Panc1 (cell line): Measurements from ENCODE around the gene DDAH2. TPM values are rescaled to one million over a fixed set of nuclear protein-coding genes. Genes with fewer than 3 reads are reported as not detected.

ENCODE experiments used
- ATAC-seq: fragments of 200-7000 bp; cut with Tn5 transposase; 2 replicates; pipeline ENCODE4 v1.9.1; 2020; ENCODE audit warnings: mild to moderate bottlenecking, moderate library complexity
- BruUV-seq: library from RNA; stranded (reverse); fragments of 400-500 nt; replicated peaks from 2 replicates; lab custom pipeline; 2021; lab: Mats Ljungman, UMichigan
- CTCF ChIA-PET: fragments of 300-600 bp; sonication (Branson Sonifier 250); formaldehyde crosslinking; loops from one replicate; lab custom pipeline; 2022; ENCODE audit warnings: antibody characterized with exemption; lab: Charles Lee
- POLR2A ChIA-PET: fragments of 300-600 bp; sonication (Branson Sonifier 250); formaldehyde crosslinking; loops from one replicate; lab custom pipeline; 2022; ENCODE audit warnings: antibody characterized with exemption; lab: Charles Lee
- DNase-seq: peaks from one replicate; pipeline ENCODE4 v3.0.0-alpha.2; 2010; ENCODE audit warnings: low read depth, low spot score
- H3K27ac ChIP-seq: 2 replicates; pipeline ENCODE4 v1.5.1; 2011; ENCODE audit warnings: mild to moderate bottlenecking, low read length, inconsistent platforms
- H3K27me3 ChIP-seq: fragments of 200-500 bp; sonication (Bioruptor generic); 2 replicates; pipeline ENCODE4 v1.6.0; 2014; ENCODE audit warnings: low read length, inconsistent platforms; ENCODE audit not compliant: control insufficient read depth, insufficient read depth
- H3K36me3 ChIP-seq: fragments of 200-500 bp; sonication (Bioruptor generic); 2 replicates; pipeline ENCODE4 v1.5.1; 2014; ENCODE audit warnings: inconsistent platforms, mild to moderate bottlenecking, low read length, moderate library complexity; ENCODE audit not compliant: control insufficient read depth, insufficient read depth
- H3K4me1 ChIP-seq: 2 replicates; pipeline ENCODE4 v1.5.1; 2011; ENCODE audit warnings: inconsistent platforms, mild to moderate bottlenecking, low read length, moderate library complexity; ENCODE audit not compliant: control insufficient read depth, insufficient read depth
- H3K4me3 ChIP-seq, 2 experiments: 2 replicates each; pipeline ENCODE4 v1.5.1; 2011 to 2012; ENCODE audit warnings: low read depth in 2 of 2, low read length in 2 of 2, mild to moderate bottlenecking in 2 of 2, inconsistent platforms in 1 of 2, moderate library complexity in 1 of 2
- H3K9me3 ChIP-seq: fragments of 200-500 bp; sonication (Bioruptor generic); 2 replicates; pipeline ENCODE4 v1.5.1; 2014; ENCODE audit warnings: low read depth, mild to moderate bottlenecking, inconsistent platforms, low read length, moderate library complexity; ENCODE audit not compliant: control insufficient read depth, insufficient read depth
- CTCF ChIP-seq: fragments of 450-650 bp; IDR thresholded peaks from 2 replicates; pipeline ENCODE4 v1.5.1; 2017; ENCODE audit warnings: mild to moderate bottlenecking
- POLR2AphosphoS5 ChIP-seq: IDR thresholded peaks from 2 replicates; pipeline ENCODE4 v1.6.1; 2012; ENCODE audit warnings: mild to moderate bottlenecking, low read depth, low read length, moderate library complexity
- SIN3A ChIP-seq: IDR thresholded peaks from 2 replicates; pipeline ENCODE4 v1.6.1; 2012; ENCODE audit warnings: low read depth, mild to moderate bottlenecking, low read length, moderate library complexity, borderline replicate concordance; ENCODE audit not compliant: insufficient read depth
- TCF7L2 ChIP-seq: IDR thresholded peaks from 2 replicates; pipeline ENCODE4 v1.6.1; 2011; ENCODE audit warnings: mild to moderate bottlenecking, low read depth, low read length, inconsistent platforms
- in situ Hi-C: cut with HindIII; loops from 2 replicates; pipeline ENCODE4 v1.10.0; 2016; ENCODE audit warnings: low sequenced_read_pairs, low pct_unique_long_range_greater_than_20kb
- intact Hi-C: fragments of 100-400 bp; cut with micrococcal nuclease; formaldehyde crosslinking; loops from one replicate; pipeline ENCODE4 v1.10.0; 2022; ENCODE audit not compliant: unreplicated experiment
- total RNA-seq: library from RNA; stranded (reverse); gene quantifications from one replicate; pipeline ENCODE4 v1.2.1, GENCODE V29; 2021; ENCODE audit not compliant: unreplicated experiment
- TF ChIP-seq, protein P1 (sequence below), 2 experiments: IDR thresholded peaks; 2 replicates each; pipeline ENCODE4 v1.6.1; 2011 to 2012; ENCODE audit warnings: low read depth in 2 of 2, control low read depth in 1 of 2, low read length in 1 of 2, mild to moderate bottlenecking in 1 of 2, moderate library complexity in 1 of 2; ENCODE audit not compliant: insufficient read depth in 1 of 2

Gene DDAH2
- total RNA-seq, 1 experiment from 2014 or later, result 104 TPM

- DNase-seq, result no peak
- BruUV-seq, result no TSS peak
- Histone ChIP-seq H3K36me3 (peaks cover 21% of the 10 kb centered on the region), H3K27me3 (no peaks in the 10 kb centered on the region), H3K27ac (peak overlapping the region; percentile 91), H3K4me3 (peak overlapping the region; percentile 83 to 85), H3K9me3 (no peaks in the 10 kb centered on the region), H3K4me1 (peaks cover 38% of the 10 kb centered on the region)
- ChIA-PET POLR2A (interaction anchor here (0.5 to 1.9 kb wide), 8 partner anchors 10 to 598 kb away, joined by 3 to 7 read pairs (median 4); partner anchors contain the start of genes BAG6, HSPA1A, HSPA1L and MSH5), CTCF (interaction anchor here (0.8 to 1.5 kb wide), 4 partner anchors 9 to 212 kb away, joined by 3 to 4 read pairs (median 3); no protein-coding TSS in a partner anchor)
- intact Hi-C loops (loop anchor here (10.0 kb wide), 1 partner anchor 105 kb away; no protein-coding TSS in a partner anchor), in situ Hi-C loops (no loop called here)
- ATAC-seq, result peak; percentile 88
- TF ChIP-seq, protein P1, sequence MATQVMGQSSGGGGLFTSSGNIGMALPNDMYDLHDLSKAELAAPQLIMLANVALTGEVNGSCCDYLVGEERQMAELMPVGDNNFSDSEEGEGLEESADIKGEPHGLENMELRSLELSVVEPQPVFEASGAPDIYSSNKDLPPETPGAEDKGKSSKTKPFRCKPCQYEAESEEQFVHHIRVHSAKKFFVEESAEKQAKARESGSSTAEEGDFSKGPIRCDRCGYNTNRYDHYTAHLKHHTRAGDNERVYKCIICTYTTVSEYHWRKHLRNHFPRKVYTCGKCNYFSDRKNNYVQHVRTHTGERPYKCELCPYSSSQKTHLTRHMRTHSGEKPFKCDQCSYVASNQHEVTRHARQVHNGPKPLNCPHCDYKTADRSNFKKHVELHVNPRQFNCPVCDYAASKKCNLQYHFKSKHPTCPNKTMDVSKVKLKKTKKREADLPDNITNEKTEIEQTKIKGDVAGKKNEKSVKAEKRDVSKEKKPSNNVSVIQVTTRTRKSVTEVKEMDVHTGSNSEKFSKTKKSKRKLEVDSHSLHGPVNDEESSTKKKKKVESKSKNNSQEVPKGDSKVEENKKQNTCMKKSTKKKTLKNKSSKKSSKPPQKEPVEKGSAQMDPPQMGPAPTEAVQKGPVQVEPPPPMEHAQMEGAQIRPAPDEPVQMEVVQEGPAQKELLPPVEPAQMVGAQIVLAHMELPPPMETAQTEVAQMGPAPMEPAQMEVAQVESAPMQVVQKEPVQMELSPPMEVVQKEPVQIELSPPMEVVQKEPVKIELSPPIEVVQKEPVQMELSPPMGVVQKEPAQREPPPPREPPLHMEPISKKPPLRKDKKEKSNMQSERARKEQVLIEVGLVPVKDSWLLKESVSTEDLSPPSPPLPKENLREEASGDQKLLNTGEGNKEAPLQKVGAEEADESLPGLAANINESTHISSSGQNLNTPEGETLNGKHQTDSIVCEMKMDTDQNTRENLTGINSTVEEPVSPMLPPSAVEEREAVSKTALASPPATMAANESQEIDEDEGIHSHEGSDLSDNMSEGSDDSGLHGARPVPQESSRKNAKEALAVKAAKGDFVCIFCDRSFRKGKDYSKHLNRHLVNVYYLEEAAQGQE (IDR thresholded peaks at IDR 0.05; ENCODE audit: insufficient read depth in 1 of 2, low read depth in 2 of 2, low read length in 1 of 2), result no peak
- TF ChIP-seq SIN3A (peak; percentile 86), POLR2AphosphoS5 (peak; percentile 99), CTCF (no peak), TCF7L2 (no peak; the same call in 1 of the 2 replicates)
Measured at GRCh38 chr6:31729979-31730630, 1.0 kb upstream of the DDAH2 start.

- peak overlapping the region; percentile 83 to 85 for H3K4me3 ChIP-seq
- BruUV-seq, result no TSS peak
- in situ Hi-C loops (no loop called here), intact Hi-C loops (no loop called here)
- TF ChIP-seq SIN3A, result no peak; the same call in 1 of the 2 replicates
- peak; percentile 88 for TF ChIP-seq CTCF
- TF ChIP-seq TCF7L2, result no peak
- no peaks in the 10 kb centered on the region for H3K27me3 ChIP-seq
- ChIA-PET POLR2A (interaction anchor here (0.5 to 1.1 kb wide), 8 partner anchors 15 to 597 kb away, joined by 3 to 7 read pairs (median 4); partner anchors contain the start of genes BAG6, HSPA1A and HSPA1L), CTCF (interaction anchor here (0.6 to 1.5 kb wide), 3 partner anchors 15 to 211 kb away, joined by 3 to 6 read pairs (median 4); no protein-coding TSS in a partner anchor)
- peak overlapping the region; percentile 91 for H3K27ac ChIP-seq
- ATAC-seq, result peak; percentile 89
- peaks cover 38% of the 10 kb centered on the region for H3K4me1 ChIP-seq
- no peak for DNase-seq
- peaks cover 18% of the 10 kb centered on the region for H3K36me3 ChIP-seq
- no peaks in the 10 kb centered on the region for H3K9me3 ChIP-seq
Measured at GRCh38 chr6:31729515-31729978, 448 bp upstream of the DDAH2 start.
